ENCODE data around the gene PLCXD1. TPM values are rescaled to one million over a fixed set of nuclear protein-coding genes. Genes with fewer than 3 reads are reported as not detected.

PLCXD1 gene
- total and polyA plus RNA-seq, 4 donors = 2.6 to 25.7 (median 12.8) TPM

GRCh38 chrX:290476-291166, 9.4 kb downstream of the PLCXD1 start:
- WGBS = 93% methylated on average over 38 of the region's 42 CpGs
- Histone ChIP-seq H3K27ac (ENCODE audit: low read depth in 1 of 2, low read length in 2 of 2) (no peak overlapping the region), H3K9me3 (ENCODE audit: control insufficient read depth in 4 of 4, low read length in 3 of 4) (no peaks in the 10 kb centered on the region), H3K27me3 (ENCODE audit: control insufficient read depth in 4 of 4, insufficient read depth in 4 of 4, low read length in 3 of 4) (no peaks in the 10 kb centered on the region), H3K4me3 (ENCODE audit: low read depth in 1 of 3, low read length in 3 of 3) (no peak overlapping the region), H3K36me3 (ENCODE audit: control insufficient read depth in 4 of 4, insufficient read depth in 3 of 4, low read depth in 1 of 4, low read length in 3 of 4) (peaks cover 14 to 54% (median 23%) of the 10 kb centered on the region in 4 donors), H3K4me1 (ENCODE audit: control insufficient read depth in 4 of 4, insufficient read depth in 4 of 4, low read length in 3 of 4) (no peaks in the 10 kb centered on the region), H3K9ac (ENCODE audit: low read depth in 1 of 2, low read length in 2 of 2) (no peak overlapping the region)
- DNase-seq (ENCODE audit: low spot score) = no peak
- TF ChIP-seq NR2F2 (IDR thresholded peaks at IDR 0.05) = no peak
- no peak for TF ChIP-seq ZBTB33 (IDR thresholded peaks at IDR 0.05)
- no peak for TF ChIP-seq YY1 (IDR thresholded peaks at IDR 0.05)
- no peak for TF ChIP-seq FOXA1 (IDR thresholded peaks at IDR 0.05)
- no peak for TF ChIP-seq HNF4A (conservative IDR thresholded peaks at IDR 0.05)
- TF ChIP-seq FOXA2 (IDR thresholded peaks at IDR 0.05) = no peak
- TF ChIP-seq GABPA (IDR thresholded peaks at IDR 0.05 in 1 of 2, conservative IDR thresholded peaks at IDR 0.05 in 1 of 2) = no peak
- no peak for TF ChIP-seq SP1 (IDR thresholded peaks at IDR 0.05)
- no peak for TF ChIP-seq EGR1 (IDR thresholded peaks at IDR 0.05; ENCODE audit: low read depth in 2 of 2)
- no peak for TF ChIP-seq RXRA (IDR thresholded peaks at IDR 0.05)

GRCh38 chrX:291411-291901, 10.3 kb downstream of the PLCXD1 start:
- H3K36me3 ChIP-seq (ENCODE audit: control insufficient read depth in 4 of 4, insufficient read depth in 3 of 4, low read depth in 1 of 4, low read length in 3 of 4) = peaks cover 14 to 53% (median 22%) of the 10 kb centered on the region in 4 donors

More at GRCh38 chrX:291411-291901, 10.3 kb downstream of the PLCXD1 start:
- no peak for DNase-seq (ENCODE audit: low spot score)
- H3K4me3 ChIP-seq (ENCODE audit: low read depth in 1 of 3, low read length in 3 of 3) = no peak overlapping the region
- H3K9me3 ChIP-seq (ENCODE audit: control insufficient read depth in 4 of 4, low read length in 3 of 4) = no peaks in the 10 kb centered on the region
- no peaks in the 10 kb centered on the region for H3K4me1 ChIP-seq (ENCODE audit: control insufficient read depth in 4 of 4, insufficient read depth in 4 of 4, low read length in 3 of 4)
- 98% methylated on average over 29 of the region's 29 CpGs for WGBS
- no peak overlapping the region for H3K9ac ChIP-seq (ENCODE audit: low read depth in 1 of 2, low read length in 2 of 2)
- TF ChIP-seq MAX (IDR thresholded peaks at IDR 0.05) (no peak), YY1 (IDR thresholded peaks at IDR 0.05) (no peak), REST (IDR thresholded peaks at IDR 0.05) (no peak), NR2F2 (IDR thresholded peaks at IDR 0.05) (no peak), JUND (IDR thresholded peaks at IDR 0.05) (no peak), ATF3 (IDR thresholded peaks at IDR 0.05) (no peak), EGR1 (IDR thresholded peaks at IDR 0.05; ENCODE audit: low read depth in 2 of 2) (no peak), FOXA1 (IDR thresholded peaks at IDR 0.05) (no peak), ZBTB33 (IDR thresholded peaks at IDR 0.05) (no peak)
- no peak overlapping the region for H3K27ac ChIP-seq (ENCODE audit: low read depth in 1 of 2, low read length in 2 of 2)
- H3K27me3 ChIP-seq (ENCODE audit: control insufficient read depth in 4 of 4, insufficient read depth in 4 of 4, low read length in 3 of 4) = no peaks in the 10 kb centered on the region

Data from liver (tissue), 9 donors.